KBM-7 (cell line): ENCODE data around the gene PARD6G.
"Not testable (repeated sequence)": the region's sequence is repeated elsewhere in the genome, so short reads cannot be mapped to it uniquely, and the experiment has no call there.

ENCODE experiments used
- DNase-seq: peaks from one replicate; pipeline ENCODE4 v3.0.0-alpha.2; 2015
- in situ Hi-C: fragments of 300-500 bp; cut with MboI; formaldehyde crosslinking; loops from 2 replicates; pipeline ENCODE4 v1.14.3; 2020; ENCODE audit warnings: low sequenced_read_pairs, low pct_unique_long_range_greater_than_20kb, mixed read lengths

The PARD6G gene, protein sequence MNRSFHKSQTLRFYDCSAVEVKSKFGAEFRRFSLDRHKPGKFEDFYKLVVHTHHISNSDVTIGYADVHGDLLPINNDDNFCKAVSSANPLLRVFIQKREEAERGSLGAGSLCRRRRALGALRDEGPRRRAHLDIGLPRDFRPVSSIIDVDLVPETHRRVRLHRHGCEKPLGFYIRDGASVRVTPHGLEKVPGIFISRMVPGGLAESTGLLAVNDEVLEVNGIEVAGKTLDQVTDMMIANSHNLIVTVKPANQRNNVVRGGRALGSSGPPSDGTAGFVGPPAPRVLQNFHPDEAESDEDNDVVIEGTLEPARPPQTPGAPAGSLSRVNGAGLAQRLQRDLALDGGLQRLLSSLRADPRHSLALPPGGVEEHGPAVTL

DNA sequence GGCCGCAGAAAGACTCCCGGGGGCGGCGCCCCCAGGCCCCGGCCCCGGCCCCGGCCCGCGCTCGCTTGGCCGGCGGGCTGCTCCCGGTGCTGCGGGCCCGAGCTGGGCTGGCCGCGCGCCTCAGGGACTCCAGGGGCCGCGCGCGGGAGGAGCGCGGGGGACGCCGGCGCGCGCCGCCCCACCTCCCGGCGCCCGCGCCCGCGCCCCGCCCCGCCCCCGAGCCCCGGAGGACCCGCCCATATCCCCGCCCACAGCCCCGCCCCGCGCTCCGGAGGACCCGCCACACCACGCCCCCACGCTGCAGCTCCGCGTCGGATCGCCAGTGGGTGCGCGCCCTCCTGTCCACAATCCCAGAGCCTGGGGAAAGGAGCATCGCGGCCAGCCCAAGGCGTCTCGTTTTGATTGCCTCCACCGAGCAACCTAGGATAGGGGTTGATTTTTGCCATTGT lies at the start of gene PARD6G:
Gene PARD6G (minus strand): TSS at position 122 of the 449 bp plus-strand sequence. CDS start 166 bp downstream, outside the sequence.
- peak; percentile 56 for DNase-seq
- in situ Hi-C loops = no loop called here

DNA sequence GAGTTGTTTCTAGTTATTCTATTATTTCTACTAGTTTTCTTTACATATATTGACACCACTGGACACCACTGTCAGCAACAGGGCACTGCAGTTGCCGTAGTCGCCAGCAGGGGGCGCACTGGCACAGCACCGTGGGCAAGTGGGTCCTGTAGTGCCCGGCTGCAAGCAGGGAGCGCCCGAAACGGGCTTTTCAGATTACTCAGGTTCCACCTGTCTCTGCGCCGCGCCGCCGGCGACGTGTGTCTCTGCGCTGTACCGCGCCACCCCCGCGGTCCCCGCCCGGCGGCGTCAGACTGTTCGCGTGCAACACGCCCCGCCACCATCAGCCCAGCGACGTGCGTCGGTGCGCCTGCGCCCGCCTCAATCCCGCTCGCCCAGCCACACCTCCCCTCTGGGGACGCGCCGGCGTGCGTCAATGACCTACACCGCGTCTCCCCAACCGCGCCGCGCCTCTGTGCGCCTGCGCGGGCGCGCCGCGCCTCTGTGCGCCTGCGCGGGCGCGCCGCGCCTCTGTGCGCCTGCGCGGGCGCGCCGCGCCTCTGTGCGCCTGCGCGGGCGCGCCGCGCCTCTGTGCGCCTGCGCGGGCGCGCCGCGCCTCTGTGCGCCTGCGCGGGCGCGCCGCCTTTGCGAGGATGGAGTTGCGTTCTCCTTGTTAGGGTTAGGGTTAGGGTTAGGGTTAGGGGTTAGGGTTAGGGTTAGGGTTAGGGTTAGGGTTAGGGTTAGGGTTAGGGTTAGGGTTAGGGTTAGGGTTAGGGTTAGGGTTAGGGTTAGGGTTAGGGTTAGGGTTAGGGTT lies 15.1 kb upstream of the PARD6G start:
- peak; percentile 43 for DNase-seq
- in situ Hi-C loops = not testable (repeated sequence)

DNA sequence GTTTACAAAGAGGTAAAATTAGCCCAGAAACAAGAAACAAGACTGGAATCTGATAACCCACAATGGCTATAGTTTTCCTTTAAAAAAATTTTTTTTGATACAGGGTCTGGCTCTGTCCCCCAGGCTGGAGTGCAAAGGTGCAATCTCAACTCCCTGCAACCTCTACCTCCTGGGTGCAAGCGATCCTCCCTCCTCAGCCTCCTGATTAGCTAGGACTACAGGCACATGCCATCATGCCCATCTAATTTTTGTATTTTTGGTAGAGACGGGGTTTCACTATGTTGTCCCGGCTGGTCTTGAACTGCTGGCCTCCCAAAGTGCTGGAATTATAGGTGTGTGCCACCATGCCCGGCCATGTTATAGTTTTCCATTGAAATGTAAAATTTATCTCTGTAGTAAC lies 12.3 kb upstream of the PARD6G start:
- no peak for DNase-seq
- in situ Hi-C loops = no loop called here

DNA sequence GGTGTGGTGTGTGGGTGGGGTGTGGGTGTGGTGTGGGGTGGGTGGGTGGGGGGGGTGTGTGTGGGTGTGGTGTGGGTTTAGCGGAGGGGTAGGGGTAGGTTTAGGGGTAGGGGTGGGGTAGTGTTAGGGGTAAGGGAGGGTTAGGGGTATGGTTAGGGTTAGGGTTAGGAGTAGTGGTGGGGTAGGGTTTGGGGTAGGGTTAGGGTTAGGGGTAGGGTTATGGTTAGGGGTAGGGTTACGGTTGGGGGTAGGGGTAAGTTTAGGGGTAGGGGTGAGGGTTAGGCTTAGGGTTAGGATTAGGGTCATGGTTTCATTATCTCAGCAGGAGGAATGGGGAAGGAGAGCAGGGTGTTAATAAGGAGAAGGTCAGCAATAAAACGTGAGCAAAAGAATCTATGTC lies 11.3 kb upstream of the PARD6G start:
- no peak for DNase-seq
- in situ Hi-C loops = no loop called here

DNA sequence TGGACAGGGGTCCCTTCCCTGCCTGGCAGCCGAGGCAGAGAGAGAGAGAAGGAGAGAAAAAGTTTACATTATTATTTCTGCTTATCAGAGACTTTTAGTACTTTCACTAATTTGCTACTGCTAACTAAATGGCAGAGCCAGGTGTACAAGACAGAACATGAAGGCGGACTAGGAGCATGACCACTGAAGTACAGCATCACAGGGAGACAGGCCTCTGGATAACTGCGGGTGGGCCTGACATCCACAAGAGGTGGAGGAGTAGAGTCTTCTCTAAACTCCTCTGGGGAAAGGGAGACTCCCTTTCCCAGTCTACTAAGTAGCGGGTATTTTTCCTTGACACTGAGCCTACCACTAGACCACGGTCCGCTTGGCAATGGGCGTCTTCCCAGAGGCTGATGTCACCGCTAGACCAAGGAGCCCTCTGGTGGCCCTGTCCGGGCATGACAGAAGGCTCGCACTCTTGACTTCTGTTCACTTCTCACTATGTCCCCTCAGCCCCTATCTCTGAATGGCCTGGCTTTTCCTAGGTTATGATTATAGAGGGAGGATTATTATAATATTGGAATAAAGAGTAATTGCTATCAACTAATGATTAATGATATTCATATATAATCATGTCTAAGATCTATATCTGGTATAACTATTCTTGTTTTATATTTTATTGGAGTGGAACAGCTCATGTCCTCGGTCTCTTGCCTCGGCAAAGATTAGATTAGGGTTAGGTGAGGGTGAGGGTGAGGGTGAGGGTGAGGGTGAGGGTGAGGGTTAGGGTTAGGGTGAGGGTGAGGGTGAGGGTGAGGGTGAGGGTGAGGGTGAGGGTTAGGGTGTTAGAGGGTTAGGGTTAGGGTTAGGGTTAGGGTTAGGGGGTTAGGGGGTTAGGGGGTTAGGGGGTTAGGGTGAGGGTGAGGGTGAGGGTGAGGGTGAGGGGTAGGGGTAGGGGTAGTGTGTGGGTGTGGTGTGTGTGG lies 10.5 kb upstream of the PARD6G start:
- in situ Hi-C loops = not testable (repeated sequence)
- DNase-seq = peak; percentile 89

DNA sequence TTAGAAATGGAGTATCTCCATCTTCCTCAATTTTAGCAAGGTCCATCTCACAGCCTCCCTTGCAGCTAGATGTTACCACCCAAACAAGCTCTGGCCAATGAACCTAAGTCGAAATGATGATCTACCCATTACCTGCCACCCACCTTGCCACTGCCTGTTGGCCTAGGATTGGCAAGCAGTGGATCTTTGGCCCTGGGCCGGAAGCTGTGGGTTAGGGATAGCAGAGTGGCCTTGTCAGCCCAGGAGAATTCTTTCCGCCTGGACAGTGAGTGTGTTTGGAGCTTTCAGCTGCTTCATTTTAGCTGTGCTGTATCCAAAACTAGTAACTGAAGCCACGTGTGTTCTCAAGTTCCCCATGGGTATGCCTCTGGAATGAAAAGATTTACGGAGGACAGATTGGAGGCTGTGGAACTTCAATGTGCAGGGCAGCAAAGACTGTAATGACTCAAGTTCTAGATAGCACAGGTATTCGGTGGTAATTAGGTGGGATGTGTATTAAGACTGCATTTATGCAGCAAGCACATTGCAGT lies 7.7 kb upstream of the PARD6G start:
- in situ Hi-C loops = no loop called here

DNA sequence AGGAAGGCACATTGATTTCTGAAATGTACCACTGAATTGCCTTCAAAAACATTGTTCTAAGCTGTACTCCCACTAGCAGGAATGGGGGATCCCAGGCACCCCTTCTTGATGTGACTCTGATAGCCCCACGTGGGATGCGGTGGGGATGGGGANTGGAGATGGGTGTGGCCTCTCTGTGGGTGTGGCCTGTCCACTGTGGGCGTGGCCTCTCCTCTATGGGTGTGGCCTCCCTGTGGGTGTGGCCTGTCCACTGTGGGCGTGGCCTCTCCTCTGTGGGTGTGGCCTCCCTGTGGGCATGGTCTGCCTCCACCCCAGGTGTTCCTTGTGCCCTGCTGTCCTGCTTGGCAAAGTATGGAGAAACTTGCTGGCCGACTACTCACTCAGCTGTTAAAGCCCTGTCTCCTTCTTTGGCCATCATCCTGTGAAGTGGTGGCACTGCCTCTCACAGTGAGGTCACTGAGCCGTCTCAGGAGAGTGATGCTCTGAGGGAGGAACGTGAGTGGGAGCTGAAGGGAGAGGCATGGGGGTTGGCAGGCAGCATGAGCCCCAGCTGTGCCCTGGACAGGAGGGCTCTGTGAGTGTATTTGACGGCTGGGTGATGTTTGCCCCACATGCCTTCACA lies 6.7 kb upstream of the PARD6G start:
- no peak for DNase-seq
- in situ Hi-C loops = no loop called here

More for the DNA sequence above, 7.7 kb upstream of the PARD6G start:
- no peak for DNase-seq

DNA sequence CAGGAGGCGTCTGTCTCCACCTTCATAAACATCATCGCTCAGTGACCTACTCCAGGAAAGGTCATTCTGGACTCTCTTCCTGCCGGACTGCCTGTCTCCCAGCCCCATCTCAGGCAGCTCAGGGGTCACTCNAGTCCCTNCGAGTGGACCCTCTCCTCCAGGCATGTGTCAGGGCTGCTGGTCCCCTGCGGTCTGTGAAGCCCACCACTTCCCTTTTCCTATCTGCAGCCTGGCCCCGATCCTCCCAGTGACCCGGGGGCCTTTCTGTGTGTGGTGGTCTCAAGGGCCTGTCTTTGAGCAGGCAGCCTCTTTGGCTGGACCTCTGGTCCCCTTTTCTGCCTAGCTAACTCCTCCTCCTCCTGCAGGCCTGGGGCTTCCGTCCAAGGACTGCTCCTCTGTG lies 5.9 kb upstream of the PARD6G start:
- in situ Hi-C loops = no loop called here
- DNase-seq = no peak

DNA sequence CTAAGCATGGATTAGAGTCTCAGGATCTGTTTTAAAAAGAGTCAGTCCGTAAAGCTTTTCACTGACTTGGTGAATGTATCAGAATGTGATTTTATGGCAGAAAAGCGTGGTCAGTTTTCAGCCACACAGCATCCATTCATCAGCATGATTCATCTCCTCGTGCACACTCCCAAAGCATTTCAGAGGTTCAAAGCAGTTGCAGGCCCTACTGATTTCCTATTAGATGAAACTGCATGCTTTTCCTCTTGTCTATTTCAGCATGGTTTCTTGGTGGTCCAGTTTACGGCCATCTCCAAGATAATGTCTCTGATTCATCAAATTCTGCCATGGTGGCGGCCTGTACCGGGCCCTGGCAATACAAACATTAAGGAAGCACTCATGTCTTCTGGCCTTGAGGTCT lies 4.8 kb upstream of the PARD6G start:
- in situ Hi-C loops = no loop called here
- no peak for DNase-seq

DNA sequence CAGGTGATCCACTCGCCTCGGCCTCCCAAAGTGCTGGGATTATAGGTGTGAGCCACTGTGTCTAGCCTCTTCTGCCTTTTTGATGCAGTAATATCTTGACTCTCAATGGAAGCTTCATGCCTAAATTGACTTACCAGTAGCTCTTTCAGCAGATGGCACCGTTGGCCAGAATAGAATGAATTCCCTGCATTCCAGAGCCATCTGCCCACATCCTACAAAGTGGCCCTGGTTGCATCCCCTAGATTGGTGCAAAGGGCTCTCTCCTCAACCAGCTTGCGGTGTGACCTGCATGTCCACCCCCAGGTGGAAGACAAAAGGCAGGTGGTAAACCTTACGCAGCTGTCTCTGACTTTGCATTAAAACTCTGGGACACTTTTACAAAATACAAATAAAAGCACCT lies 4.4 kb upstream of the PARD6G start:
- in situ Hi-C loops = no loop called here
- DNase-seq = no peak

DNA sequence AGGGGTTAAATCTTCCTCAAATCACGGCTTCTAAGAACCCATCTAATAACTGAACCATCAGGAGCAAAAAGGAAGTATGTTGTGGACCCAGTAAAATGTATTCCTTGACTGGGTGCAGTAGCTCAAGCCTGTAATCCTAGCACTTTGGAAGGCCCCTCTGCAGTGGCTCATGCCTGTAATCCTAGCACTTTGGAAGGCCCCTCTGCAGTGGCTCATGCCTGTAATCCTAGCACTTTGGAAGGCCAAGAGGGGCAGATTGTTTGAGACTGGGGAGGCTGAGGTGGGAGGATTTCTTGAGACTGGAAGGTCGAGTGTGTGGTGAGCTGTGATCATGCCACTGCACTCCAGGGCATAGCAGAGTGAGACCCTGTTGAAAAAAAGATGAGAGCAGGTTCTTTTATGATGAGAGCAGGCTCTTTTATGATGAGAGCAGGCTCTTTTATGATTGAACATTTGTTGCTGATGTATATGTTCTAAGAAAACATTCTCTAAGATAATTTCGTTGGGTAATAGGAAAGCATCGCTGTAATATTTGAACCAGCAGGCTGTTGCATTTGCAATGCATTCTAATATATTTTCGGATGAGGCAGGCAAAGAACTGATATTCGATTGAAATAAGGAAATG lies 3.5 kb upstream of the PARD6G start:
- in situ Hi-C loops = no loop called here
- DNase-seq = no peak

DNA sequence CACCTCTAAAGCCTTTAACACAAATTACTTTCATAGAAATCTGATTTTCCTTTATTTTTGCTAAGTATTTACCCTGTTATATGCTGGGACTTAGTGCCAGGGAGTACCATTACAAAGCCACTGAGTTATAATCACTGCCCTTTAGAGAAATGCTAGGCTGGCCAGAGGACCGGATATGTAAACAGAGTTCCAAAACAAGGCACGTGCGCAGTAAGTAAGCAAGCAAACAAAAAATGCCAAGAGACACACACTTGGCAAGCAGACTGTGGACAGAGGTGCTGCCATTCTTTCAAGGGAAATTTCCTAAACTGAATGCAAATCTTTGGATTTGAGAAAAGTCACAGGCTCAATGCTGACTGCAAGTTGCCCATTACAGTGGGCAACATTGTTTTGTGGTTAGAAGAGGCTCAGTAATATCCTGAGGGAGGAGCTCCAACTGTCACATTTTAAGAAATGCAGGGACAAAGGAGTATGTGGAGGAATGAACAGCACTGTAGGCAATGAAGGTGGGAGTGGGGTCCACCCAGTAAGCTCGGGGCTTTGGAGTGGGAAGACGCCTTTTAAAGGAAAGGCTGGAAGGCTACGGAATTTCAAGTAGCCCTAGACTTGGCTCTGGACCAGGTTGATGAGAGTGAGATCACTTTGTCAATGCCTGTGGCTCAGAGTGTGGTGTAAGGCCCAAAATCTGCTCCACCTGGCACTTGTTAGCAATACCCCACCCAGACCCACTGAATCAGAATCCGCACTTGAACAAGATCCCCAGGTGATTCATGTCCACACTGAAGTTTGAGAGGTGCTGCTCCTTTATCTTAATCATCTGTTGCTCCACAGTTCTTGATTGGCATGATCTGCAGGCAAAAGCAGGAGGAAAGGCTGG lies 2.1 kb upstream of the PARD6G start:
- in situ Hi-C loops = no loop called here

DNA sequence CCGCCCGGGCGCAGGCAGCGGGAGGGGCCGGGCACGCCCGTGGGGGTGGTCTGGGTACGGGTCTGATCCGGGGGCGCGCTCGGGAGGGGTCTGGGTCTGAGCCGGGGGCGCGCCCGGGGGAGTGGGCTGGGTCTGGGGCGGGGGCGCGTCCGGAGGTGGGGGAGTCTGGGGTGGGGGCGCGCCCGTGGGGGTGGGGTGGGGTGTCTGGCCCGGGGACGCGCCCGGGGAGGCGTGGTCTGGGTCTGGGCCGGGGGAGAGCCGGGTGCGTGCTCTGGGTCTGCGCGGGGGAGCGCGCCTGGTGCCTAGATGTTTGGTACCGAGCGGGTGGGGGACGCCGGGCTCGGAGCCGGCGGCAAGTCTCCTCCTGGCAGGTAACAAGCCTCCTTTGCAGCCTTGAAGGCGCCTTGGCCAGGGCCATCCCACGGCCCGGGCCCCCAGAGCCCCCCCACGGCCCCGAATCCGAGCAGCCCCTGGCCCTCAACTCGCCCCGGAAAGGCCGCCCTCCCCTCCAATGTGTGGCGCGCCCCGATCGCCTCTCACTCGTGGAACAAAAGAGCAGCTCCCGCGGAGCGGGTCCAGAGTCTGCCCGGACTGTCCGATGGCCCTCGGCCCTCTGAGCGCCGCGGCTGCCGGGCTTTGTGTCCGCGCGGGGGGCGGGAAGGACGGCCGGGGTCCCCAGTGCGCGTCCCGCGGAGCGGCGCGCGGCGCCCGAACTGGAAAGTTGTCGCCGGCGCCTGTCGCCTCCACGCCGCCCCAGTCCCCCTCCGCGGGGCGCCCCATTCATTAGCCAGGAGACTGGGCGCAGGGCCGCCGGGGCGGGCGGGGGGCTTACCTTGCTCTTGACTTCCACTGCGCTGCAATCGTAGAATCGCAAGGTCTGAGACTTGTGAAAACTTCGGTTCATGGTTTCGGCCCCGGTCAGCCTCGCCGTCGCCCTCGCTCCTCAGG lies 595 bp downstream of the PARD6G start:
- DNase-seq = peak; percentile 24
- in situ Hi-C loops = no loop called here

More for the DNA sequence above, 2.1 kb upstream of the PARD6G start:
- DNase-seq = no peak

DNA sequence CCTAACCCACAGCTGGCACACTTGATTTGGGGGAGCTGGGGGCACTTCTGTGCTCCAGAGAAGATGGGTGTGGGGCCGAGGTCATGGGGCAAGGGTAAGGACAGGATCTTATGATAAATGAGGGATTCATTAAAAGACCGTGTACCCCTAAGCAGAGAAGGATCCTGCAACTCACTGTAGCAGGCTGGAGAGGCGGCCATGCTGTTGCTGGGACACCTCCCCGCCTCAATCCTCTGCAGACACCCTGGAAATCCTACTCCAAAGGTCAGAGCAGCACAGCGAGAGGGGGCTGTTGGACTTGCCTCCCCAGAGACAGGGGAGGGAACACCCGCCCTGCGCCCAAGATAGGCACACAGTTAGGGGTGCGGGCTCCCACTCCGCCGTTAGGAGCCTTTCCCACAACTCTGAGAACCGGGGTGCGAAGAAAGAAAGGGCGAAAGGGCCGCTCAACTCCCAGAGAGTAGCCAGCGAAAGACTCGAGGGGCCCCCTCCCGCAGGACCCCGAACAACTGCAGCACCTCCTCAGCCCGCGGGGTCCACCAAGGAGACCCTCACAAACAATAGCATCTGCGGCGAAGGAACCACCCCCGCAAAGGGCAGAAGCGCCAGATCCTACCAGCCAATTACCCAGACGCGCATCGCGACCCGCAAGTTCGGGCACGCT lies 1.4 kb downstream of the PARD6G start:
- in situ Hi-C loops = no loop called here
- no peak for DNase-seq

DNA sequence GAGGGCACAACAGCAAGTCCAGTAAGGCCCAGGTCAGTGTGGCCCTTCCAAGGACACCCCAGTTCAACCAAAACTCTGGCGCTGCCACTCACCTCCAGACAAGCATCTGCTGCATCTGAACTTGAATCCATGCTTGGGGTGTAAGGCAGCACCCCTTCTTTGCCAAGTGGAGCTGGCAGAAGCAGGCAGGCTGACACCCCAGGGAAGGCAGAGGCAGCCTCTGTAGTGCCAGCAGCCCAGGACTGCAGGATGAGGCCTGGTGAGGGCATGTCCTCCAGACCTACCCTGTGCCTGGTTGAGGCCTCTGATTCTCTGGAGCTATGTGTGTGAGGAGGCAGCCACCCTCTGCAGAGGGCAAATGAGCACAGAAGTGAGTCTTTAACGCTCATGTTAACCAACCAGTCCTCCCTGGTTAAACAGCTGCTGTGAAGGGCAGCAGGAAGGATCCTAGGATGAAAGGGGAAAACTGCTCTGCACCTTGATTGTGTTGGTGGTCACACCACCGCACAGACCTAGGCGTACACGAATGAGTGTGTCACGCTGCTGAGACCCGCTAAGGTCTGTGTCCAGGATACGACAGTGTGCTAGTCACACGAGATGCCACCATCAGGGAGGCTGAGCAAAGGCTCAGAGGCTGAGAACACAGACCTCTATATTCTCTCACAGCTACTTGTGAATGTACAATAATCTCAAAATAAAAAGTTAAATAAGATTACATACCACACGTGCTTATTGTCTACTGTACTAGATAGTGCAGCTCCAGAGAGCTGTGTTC lies 2.2 kb downstream of the PARD6G start:
- in situ Hi-C loops = no loop called here
- DNase-seq = no peak
